ENCODE results near the gene SLC6A6. TPM values are rescaled to one million over a fixed set of nuclear protein-coding genes. Genes with fewer than 3 reads are reported as not detected.

Gene SLC6A6
- total and polyA plus RNA-seq, 8 donors: 3.0 to 36.7 (median 19.7) TPM

- H3K9me3 ChIP-seq: peaks cover 10 to 24% (median 16%) of the 10 kb centered on the region in 4 donors
- H3K4me3 ChIP-seq: no peak overlapping the region
- no peak for DNase-seq
- WGBS, 5 donors: 80 to 85% (median 82%) methylated on average over 22 of the region's 22 CpGs
- H3K4me1 ChIP-seq: peaks cover 0 to 6% (median 2%) of the 10 kb centered on the region in 4 donors
- intact Hi-C loops (cut with DNase I; ENCODE audit: low total_unique reads): loop anchor here (5.0 kb wide), 1 partner anchor 42 kb away; no protein-coding TSS in a partner anchor
- no peaks in the 10 kb centered on the region for H3K36me3 ChIP-seq
- no peaks in the 10 kb centered on the region for H3K27me3 ChIP-seq
- no peak for TF ChIP-seq POLR2AphosphoS5 (IDR thresholded peaks at IDR 0.05)
- no peak for TF ChIP-seq EP300 (IDR thresholded peaks at IDR 0.05)
- TF ChIP-seq CTCF (IDR thresholded peaks at IDR 0.05): no peak
- no peak for TF ChIP-seq POLR2A (IDR thresholded peaks at IDR 0.05)
- no peak overlapping the region for H3K27ac ChIP-seq
Observed at GRCh38 chr3:14505001-14505802, 102.8 kb downstream of the SLC6A6 start.

GRCh38 chr3:14505803-14506500, 103.5 kb downstream of the SLC6A6 start:
- Histone ChIP-seq H3K9me3 (peaks cover 10 to 24% (median 14%) of the 10 kb centered on the region in 4 donors), H3K27me3 (no peaks in the 10 kb centered on the region), H3K27ac (no peak overlapping the region), H3K4me3 (no peak overlapping the region), H3K4me1 (peaks cover 0 to 6% (median 2%) of the 10 kb centered on the region in 4 donors), H3K36me3 (no peaks in the 10 kb centered on the region)
- intact Hi-C loops (cut with DNase I; ENCODE audit: low total_unique reads): loop anchor here (5.0 kb wide), 1 partner anchor 41 kb away; no protein-coding TSS in a partner anchor
- 71 to 87% (median 83%) methylated on average over 12 to 16 of the region's 16 CpGs for WGBS, 5 donors
- no peak for TF ChIP-seq POLR2A (IDR thresholded peaks at IDR 0.05)
- TF ChIP-seq EP300 (IDR thresholded peaks at IDR 0.05): no peak
- no peak for TF ChIP-seq CTCF (IDR thresholded peaks at IDR 0.05)
- TF ChIP-seq POLR2AphosphoS5 (IDR thresholded peaks at IDR 0.05): no peak
- DNase-seq: no peak

GRCh38 chr3:14506626-14507304, 104.4 kb downstream of the SLC6A6 start:
- DNase-seq: no peak
- Histone ChIP-seq H3K4me1 (peaks cover 0 to 6% (median 2%) of the 10 kb centered on the region in 4 donors), H3K27ac (no peak overlapping the region), H3K36me3 (no peaks in the 10 kb centered on the region), H3K27me3 (no peaks in the 10 kb centered on the region), H3K4me3 (no peak overlapping the region), H3K9me3 (peaks cover 10 to 20% (median 13%) of the 10 kb centered on the region in 4 donors)
- intact Hi-C loops (cut with DNase I; ENCODE audit: low total_unique reads): loop anchor here (5.0 kb wide), 1 partner anchor 41 kb away; no protein-coding TSS in a partner anchor
- TF ChIP-seq POLR2A (IDR thresholded peaks at IDR 0.05): no peak
- no peak for TF ChIP-seq EP300 (IDR thresholded peaks at IDR 0.05)
- TF ChIP-seq CTCF (IDR thresholded peaks at IDR 0.05): no peak
- TF ChIP-seq POLR2AphosphoS5 (IDR thresholded peaks at IDR 0.05): no peak
- 84 to 92% (median 90%) methylated on average over 15 of the region's 15 CpGs for WGBS, 5 donors

GRCh38 chr3:14507305-14507741, 104.9 kb downstream of the SLC6A6 start:
- peaks cover 7 to 14% (median 10%) of the 10 kb centered on the region in 4 donors for H3K9me3 ChIP-seq
- H3K27ac ChIP-seq: no peak overlapping the region
- H3K4me1 ChIP-seq: peaks cover 0 to 6% (median 2%) of the 10 kb centered on the region in 4 donors
- TF ChIP-seq CTCF (IDR thresholded peaks at IDR 0.05) (no peak), EP300 (IDR thresholded peaks at IDR 0.05) (no peak), POLR2A (IDR thresholded peaks at IDR 0.05) (no peak), POLR2AphosphoS5 (IDR thresholded peaks at IDR 0.05) (no peak)
- intact Hi-C loops (cut with DNase I; ENCODE audit: low total_unique reads): loop anchor here (5.0 kb wide), 1 partner anchor 40 kb away; no protein-coding TSS in a partner anchor
- 62 to 74% (median 71%) methylated on average over 11 to 13 of the region's 13 CpGs for WGBS, 5 donors
- H3K36me3 ChIP-seq: no peaks in the 10 kb centered on the region
- no peak for DNase-seq
- H3K27me3 ChIP-seq: no peaks in the 10 kb centered on the region
- H3K4me3 ChIP-seq: no peak overlapping the region

Measured in stomach (tissue), 9 donors.